Stimulated activated CD4-positive, alpha-beta T cell treated with anti-CD3 and anti-CD28 coated beads, Interleukin-15, amount 100 ng/mL, for 24 hours (primary cell): ENCODE results near the gene CEP78.

ENCODE experiments used
- DNase-seq: peaks from one replicate; pipeline ENCODE4 v3.0.0-alpha.2; 2020

Gene CEP78

GRCh38 chr9:78288214-78288892, 52.5 kb downstream of the CEP78 start:
- no peak for DNase-seq

- DNase-seq, result no peak
Observed at GRCh38 chr9:78289474-78289873, 53.6 kb downstream of the CEP78 start.

- DNase-seq, result no peak
Observed at GRCh38 chr9:78291240-78291925, 55.5 kb downstream of the CEP78 start.

GRCh38 chr9:78292026-78292425, 56.2 kb downstream of the CEP78 start:
- no peak for DNase-seq

GRCh38 chr9:78292716-78293497, 57.0 kb downstream of the CEP78 start:
- DNase-seq, result peak; percentile 35

- DNase-seq, result no peak
Observed at GRCh38 chr9:78294290-78295176, 58.7 kb downstream of the CEP78 start.

GRCh38 chr9:78295177-78295575, 59.3 kb downstream of the CEP78 start:
- DNase-seq, result no peak

- no peak for DNase-seq
Observed at GRCh38 chr9:78295731-78296130, 59.9 kb downstream of the CEP78 start.

- DNase-seq, result peak; percentile 43
Observed at GRCh38 chr9:78296201-78296892, 60.5 kb downstream of the CEP78 start.

GRCh38 chr9:78296893-78297671, 61.2 kb downstream of the CEP78 start, which contains the start of gene PSAT1:
TSS of gene PSAT1 (plus strand) at chr9:78297125. CDS start at chr9:78297211, 86 bp downstream.
- peak; percentile 94 for DNase-seq

- DNase-seq, result no peak
Observed at GRCh38 chr9:78297672-78297961, 61.7 kb downstream of the CEP78 start.

- peak; percentile 46 for DNase-seq
Observed at GRCh38 chr9:78298046-78298765, 62.3 kb downstream of the CEP78 start.

GRCh38 chr9:78300209-78300608, 64.3 kb downstream of the CEP78 start:
- no peak for DNase-seq

GRCh38 chr9:78301466-78301865, 65.6 kb downstream of the CEP78 start:
- DNase-seq, result no peak

GRCh38 chr9:78303377-78304062, 67.6 kb downstream of the CEP78 start:
- no peak for DNase-seq

GRCh38 chr9:78304357-78304756, 68.5 kb downstream of the CEP78 start:
- DNase-seq, result no peak

GRCh38 chr9:78306222-78307076, 70.6 kb downstream of the CEP78 start:
- DNase-seq, result no peak

- no peak for DNase-seq
Observed at GRCh38 chr9:78307360-78307759, 71.5 kb downstream of the CEP78 start.

GRCh38 chr9:78309066-78309465, 73.2 kb downstream of the CEP78 start:
- DNase-seq, result no peak
